WERI-Rb-1 (cell line): Measurements from ENCODE around the gene SH2D7.

Experiments used
- DNase-seq: peaks from one replicate; pipeline ENCODE4 v3.0.0-alpha.2; 2020
- H3K27ac ChIP-seq: fragments of 250-450 bp; sonication (Bioruptor Pico); 2 replicates; pipeline ENCODE4 v1.5.1; 2020; ENCODE audit warnings: mild to moderate bottlenecking, moderate library complexity
- H3K27me3 ChIP-seq: fragments of 250-450 bp; sonication (Bioruptor Pico); 2 replicates; pipeline ENCODE4 v1.5.1; 2021; ENCODE audit warnings: mild to moderate bottlenecking, low read depth, moderate library complexity; ENCODE audit not compliant: insufficient read depth, severe bottlenecking
- H3K36me3 ChIP-seq: fragments of 250-450 bp; sonication (Bioruptor Pico); 2 replicates; pipeline ENCODE4 v1.5.1; 2020; ENCODE audit warnings: mild to moderate bottlenecking, moderate library complexity
- H3K4me3 ChIP-seq: 2 replicates; pipeline ENCODE4 v1.5.1; 2011; ENCODE audit warnings: low read depth, mild to moderate bottlenecking, control low read depth, low read length
- H3K9me3 ChIP-seq: fragments of 250-450 bp; sonication (Bioruptor Pico); 2 replicates; pipeline ENCODE4 v1.5.1; 2021; ENCODE audit warnings: mild to moderate bottlenecking, moderate library complexity; ENCODE audit not compliant: severe bottlenecking
- CTCF ChIP-seq: IDR thresholded peaks from 2 replicates; pipeline ENCODE4 v1.5.1; 2011; ENCODE audit warnings: low read depth, mild to moderate bottlenecking, control low read depth, inconsistent platforms, low read length

Gene SH2D7

GRCh38 chr15:78067328-78068228, 24.8 kb upstream of the SH2D7 start:
- H3K36me3 ChIP-seq, result no peaks in the 10 kb centered on the region; the same call in none of the 2 replicates
- TF ChIP-seq CTCF, result no peak
- H3K27ac ChIP-seq, result peak overlapping the region; percentile 44
- H3K9me3 ChIP-seq, result no peaks in the 10 kb centered on the region
- peak; percentile 62 for DNase-seq
- no peak overlapping the region for H3K4me3 ChIP-seq
- H3K27me3 ChIP-seq, result no peaks in the 10 kb centered on the region

GRCh38 chr15:78069052-78069414, 23.3 kb upstream of the SH2D7 start:
- Histone ChIP-seq H3K9me3 (no peaks in the 10 kb centered on the region), H3K27ac (no peak overlapping the region), H3K36me3 (no peaks in the 10 kb centered on the region; the same call in none of the 2 replicates), H3K4me3 (no peak overlapping the region), H3K27me3 (no peaks in the 10 kb centered on the region)
- DNase-seq, result no peak
- TF ChIP-seq CTCF, result no peak

GRCh38 chr15:78069462-78070029, 22.8 kb upstream of the SH2D7 start:
- no peaks in the 10 kb centered on the region for H3K9me3 ChIP-seq
- H3K27me3 ChIP-seq, result no peaks in the 10 kb centered on the region
- no peak overlapping the region for H3K4me3 ChIP-seq
- no peak for DNase-seq
- peaks cover under 1% of the 10 kb centered on the region for H3K36me3 ChIP-seq
- H3K27ac ChIP-seq, result no peak overlapping the region
- no peak for TF ChIP-seq CTCF

GRCh38 chr15:78070049-78070700, 22.2 kb upstream of the SH2D7 start:
- no peaks in the 10 kb centered on the region for H3K9me3 ChIP-seq
- peaks cover 4% of the 10 kb centered on the region for H3K36me3 ChIP-seq
- H3K27me3 ChIP-seq, result no peaks in the 10 kb centered on the region
- no peak for TF ChIP-seq CTCF
- DNase-seq, result no peak
- no peak overlapping the region for H3K27ac ChIP-seq
- H3K4me3 ChIP-seq, result no peak overlapping the region

GRCh38 chr15:78071383-78071782, 21.0 kb upstream of the SH2D7 start:
- DNase-seq, result no peak
- Histone ChIP-seq H3K27me3 (no peaks in the 10 kb centered on the region), H3K4me3 (no peak overlapping the region), H3K9me3 (no peaks in the 10 kb centered on the region), H3K27ac (no peak overlapping the region), H3K36me3 (peaks cover 4% of the 10 kb centered on the region)
- TF ChIP-seq CTCF, result no peak
